Activated CD8-positive, alpha-beta T cell treated with anti-CD3 and anti-CD28 coated beads for 36 hours (primary cell): ENCODE results near the gene SFTA2. TPM values are rescaled to one million over a fixed set of nuclear protein-coding genes. Genes with fewer than 3 reads are reported as not detected.
A peak's percentile ranks its signal among the peaks of the same experiment; 100 is the strongest.

Source experiments
- ATAC-seq: fragments of 200-7000 bp; cut with Tn5 transposase; one replicate; pipeline ENCODE4 v1.10.0; 2021; ENCODE audit warnings: mild to moderate bottlenecking, moderate library complexity
- CTCF ChIA-PET: fragments of 350-600 bp; sonication (Branson Sonifier 250); formaldehyde crosslinking; loops from one replicate; lab custom pipeline; 2021; ENCODE audit warnings: antibody characterized with exemption; lab: Charles Lee
- POLR2A ChIA-PET: fragments of 350-600 bp; sonication (Branson Sonifier 250); formaldehyde crosslinking; loops from one replicate; lab custom pipeline; 2021; ENCODE audit warnings: antibody characterized with exemption; lab: Charles Lee
- DNase-seq: peaks from one replicate; pipeline ENCODE4 v3.0.0-alpha.2; 2020
- H3K27ac Mint-ChIP-seq: one replicate; pipeline ENCODE4 v1.8.0; 2021; ENCODE audit warnings: mild to moderate bottlenecking, mixed read lengths
- H3K27me3 Mint-ChIP-seq: one replicate; pipeline ENCODE4 v1.8.0; 2021; ENCODE audit warnings: mixed read lengths
- H3K36me3 Mint-ChIP-seq: one replicate; pipeline ENCODE4 v1.8.0; 2021; ENCODE audit warnings: low read depth, mixed read lengths
- H3K4me1 Mint-ChIP-seq: one replicate; pipeline ENCODE4 v1.8.0; 2021; ENCODE audit warnings: low read depth, mixed read lengths
- H3K4me3 Mint-ChIP-seq: one replicate; pipeline ENCODE4 v1.8.0; 2021; ENCODE audit warnings: mild to moderate bottlenecking, moderate library complexity, mixed read lengths
- H3K9me3 Mint-ChIP-seq: one replicate; pipeline ENCODE4 v1.8.0; 2021; ENCODE audit warnings: mixed read lengths
- intact Hi-C: fragments of 100-400 bp; cut with micrococcal nuclease; formaldehyde crosslinking; loops from one replicate; pipeline ENCODE4 v1.10.0; 2022
- total RNA-seq, 2 experiments: library from RNA; stranded (reverse); gene quantifications; one replicate each; pipeline ENCODE4 v1.2.3, GENCODE V29; 2021
- TF ChIP-seq, protein P1 (sequence below): fragments of 200-600 bp; IDR thresholded peaks from one replicate; pipeline ENCODE4 v1.8.0; 2022; ENCODE audit warnings: antibody characterized with exemption, mild to moderate bottlenecking

The SFTA2 gene
- total RNA-seq, 2 experiments from 2014 or later: not detected

- Mint-ChIP-seq H3K27ac (peak overlapping the region; percentile 23), H3K9me3 (no peaks in the 10 kb centered on the region), H3K4me3 (peak overlapping the region; percentile 65), H3K36me3 (no peaks in the 10 kb centered on the region), H3K27me3 (no peaks in the 10 kb centered on the region), H3K4me1 (peaks cover 27% of the 10 kb centered on the region)
- CTCF ChIA-PET: interaction anchor here (0.8 to 10.4 kb wide), 8 partner anchors 9 to 195 kb away, joined by 3 to 82 read pairs (median 4); partner anchors contain the start of gene IER3
- intact Hi-C loops: no loop called here
- ATAC-seq (peak; percentile 71), DNase-seq (peak; percentile 77)
- POLR2A ChIA-PET: interaction anchor here (0.6 to 2.5 kb wide), 13 partner anchors 11 to 206 kb away, joined by 3 to 8 read pairs (median 4); partner anchors contain the start of gene VARS2
- TF ChIP-seq, protein P1, sequence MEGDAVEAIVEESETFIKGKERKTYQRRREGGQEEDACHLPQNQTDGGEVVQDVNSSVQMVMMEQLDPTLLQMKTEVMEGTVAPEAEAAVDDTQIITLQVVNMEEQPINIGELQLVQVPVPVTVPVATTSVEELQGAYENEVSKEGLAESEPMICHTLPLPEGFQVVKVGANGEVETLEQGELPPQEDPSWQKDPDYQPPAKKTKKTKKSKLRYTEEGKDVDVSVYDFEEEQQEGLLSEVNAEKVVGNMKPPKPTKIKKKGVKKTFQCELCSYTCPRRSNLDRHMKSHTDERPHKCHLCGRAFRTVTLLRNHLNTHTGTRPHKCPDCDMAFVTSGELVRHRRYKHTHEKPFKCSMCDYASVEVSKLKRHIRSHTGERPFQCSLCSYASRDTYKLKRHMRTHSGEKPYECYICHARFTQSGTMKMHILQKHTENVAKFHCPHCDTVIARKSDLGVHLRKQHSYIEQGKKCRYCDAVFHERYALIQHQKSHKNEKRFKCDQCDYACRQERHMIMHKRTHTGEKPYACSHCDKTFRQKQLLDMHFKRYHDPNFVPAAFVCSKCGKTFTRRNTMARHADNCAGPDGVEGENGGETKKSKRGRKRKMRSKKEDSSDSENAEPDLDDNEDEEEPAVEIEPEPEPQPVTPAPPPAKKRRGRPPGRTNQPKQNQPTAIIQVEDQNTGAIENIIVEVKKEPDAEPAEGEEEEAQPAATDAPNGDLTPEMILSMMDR: no peak
Measured at GRCh38 chr6:30884521-30885480, 47.2 kb downstream of the SFTA2 start.

DNA sequence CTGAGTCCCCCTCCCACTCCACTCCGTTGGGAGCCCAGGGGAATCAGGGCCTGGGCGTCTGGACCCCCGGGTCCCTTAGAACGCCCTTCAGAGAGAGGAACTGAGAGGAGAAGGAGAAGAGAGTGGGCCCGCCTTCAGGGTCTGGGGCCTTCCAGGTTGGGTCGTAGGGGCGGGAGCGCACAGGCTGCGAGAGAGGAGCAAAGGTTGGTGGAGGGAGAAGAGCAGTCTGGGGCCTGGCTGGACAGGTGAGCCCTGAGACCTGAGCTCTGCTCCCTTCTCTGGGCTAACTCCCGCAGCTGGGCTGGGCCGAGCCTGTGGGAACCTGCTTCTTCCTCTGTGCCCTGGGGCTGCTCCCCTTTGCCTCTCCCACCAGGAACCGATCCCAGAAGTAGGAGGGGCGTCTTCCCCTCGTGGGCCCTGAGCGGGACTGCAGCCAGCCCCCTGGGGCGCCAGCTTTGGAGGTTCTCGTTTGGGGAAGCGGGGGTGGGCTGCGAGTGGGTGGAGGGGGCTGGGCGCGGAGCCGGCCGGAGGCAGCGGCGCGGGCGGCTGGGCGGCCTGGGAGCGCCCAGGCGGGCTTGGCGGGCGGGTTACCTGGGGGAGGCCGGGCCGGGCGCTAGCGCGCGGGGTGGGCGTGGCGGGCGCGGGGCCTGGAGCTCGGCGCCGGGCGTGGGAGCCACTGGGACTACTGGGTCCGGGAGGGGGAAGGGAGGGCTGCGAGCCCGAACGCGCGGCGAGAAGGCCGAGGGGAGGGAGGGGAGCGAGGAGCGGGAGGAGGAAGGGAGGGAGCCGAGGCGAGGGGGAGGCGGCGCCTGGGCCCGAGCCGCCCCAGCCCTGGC, 48.1 kb downstream of the SFTA2 start, which contains the start of gene DDR1:
TSS of gene DDR1 (plus strand) at position 835 of the 836 bp plus-strand sequence. CDS start 4,211 bp downstream, outside the sequence.
- Mint-ChIP-seq H3K9me3 (no peaks in the 10 kb centered on the region), H3K4me3 (peak within 1 kb of the TSS; percentile 65), H3K4me1 (peaks cover 27% of the 10 kb centered on the region), H3K27ac (peak within 1 kb of the TSS; percentile 50), H3K27me3 (no peaks in the 10 kb centered on the region), H3K36me3 (no peaks in the 10 kb centered on the region)
- DNase-seq (peak; percentile 48), ATAC-seq (peak; percentile 70)
- TF ChIP-seq, protein P1: no peak
- POLR2A ChIA-PET: interaction anchor here (0.6 to 2.5 kb wide), 15 partner anchors 12 to 205 kb away, joined by 3 to 8 read pairs (median 3); partner anchors contain the start of gene VARS2
- CTCF ChIA-PET: interaction anchor here (0.9 to 10.4 kb wide), 9 partner anchors 8 to 205 kb away, joined by 3 to 82 read pairs (median 4); partner anchors contain the start of gene IER3
- intact Hi-C loops: no loop called here

DNA sequence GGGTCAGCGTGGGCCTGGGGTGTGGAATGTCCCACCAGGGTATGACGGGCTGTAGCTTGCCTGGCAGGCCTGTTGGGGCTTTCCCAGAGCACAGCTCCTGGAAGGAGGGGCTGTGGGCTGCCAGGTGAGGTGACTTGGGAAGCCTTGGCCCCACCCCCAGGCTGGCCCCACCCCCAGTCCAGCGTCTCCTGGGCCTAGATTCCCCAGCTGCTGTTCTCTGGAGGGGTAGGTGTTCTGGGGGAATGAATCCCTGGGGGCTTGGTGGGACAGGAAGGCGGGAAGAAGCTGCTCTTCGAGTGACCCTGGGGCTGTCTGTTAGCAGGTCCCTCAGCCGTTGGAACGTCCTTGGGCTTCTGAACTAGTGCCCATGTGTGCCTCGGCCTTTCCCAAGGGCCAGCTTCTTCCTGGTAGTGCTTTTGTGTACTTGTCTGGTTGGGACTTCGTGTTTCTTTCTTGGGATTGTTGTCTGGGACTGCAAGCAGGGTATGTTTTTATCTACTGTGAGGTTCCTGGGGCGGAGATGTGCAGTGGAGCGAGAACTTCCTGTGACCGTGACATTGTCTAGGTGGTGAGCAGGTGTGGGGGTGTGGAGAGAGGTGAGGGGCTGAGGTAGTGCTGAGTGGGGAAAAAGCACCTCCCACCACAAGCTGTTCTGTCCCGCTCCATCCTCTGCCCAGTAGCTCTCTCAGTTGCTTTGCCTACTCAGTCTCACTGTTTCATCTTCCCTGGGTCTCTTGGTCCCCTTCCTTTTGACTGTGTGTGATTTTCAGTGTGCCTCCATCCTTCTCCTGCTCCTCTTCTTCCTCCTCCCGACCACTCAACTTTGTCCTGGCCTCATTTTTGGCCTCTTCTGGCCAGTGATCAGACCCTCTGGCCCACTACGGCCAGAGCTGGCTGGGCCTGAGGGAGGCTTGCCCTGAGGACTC, 48.9 kb downstream of the SFTA2 start:
- no peaks in the 10 kb centered on the region for H3K36me3 Mint-ChIP-seq
- ATAC-seq (no peak), DNase-seq (peak; percentile 25)
- TF ChIP-seq, protein P1: no peak
- no peaks in the 10 kb centered on the region for H3K9me3 Mint-ChIP-seq
- peak overlapping the region; percentile 50 for H3K27ac Mint-ChIP-seq
- intact Hi-C loops: no loop called here
- H3K27me3 Mint-ChIP-seq: no peaks in the 10 kb centered on the region
- peaks cover 34% of the 10 kb centered on the region for H3K4me1 Mint-ChIP-seq
- H3K4me3 Mint-ChIP-seq: peak overlapping the region; percentile 51
- ChIA-PET CTCF (interaction anchor here (0.7 to 10.4 kb wide), 13 partner anchors 9 to 210 kb away, joined by 3 to 82 read pairs (median 3); partner anchors contain the start of genes DHX16, IER3 and VARS2), POLR2A (interaction anchor here (0.5 to 2.5 kb wide), 11 partner anchors 10 to 191 kb away, joined by 3 to 8 read pairs (median 3); no protein-coding TSS in a partner anchor)

- TF ChIP-seq, protein P1: no peak
- no peak overlapping the region for H3K4me3 Mint-ChIP-seq
- DNase-seq: no peak
- no peak for ATAC-seq
- H3K4me1 Mint-ChIP-seq: peaks cover 41% of the 10 kb centered on the region
- no peak overlapping the region for H3K27ac Mint-ChIP-seq
- intact Hi-C loops: no loop called here
- ChIA-PET POLR2A (interaction anchor here (0.5 to 1.5 kb wide), 9 partner anchors 9 to 151 kb away, joined by 3 to 7 read pairs (median 3); no protein-coding TSS in a partner anchor), CTCF (interaction anchor here (0.7 to 10.4 kb wide), 9 partner anchors 25 to 209 kb away, joined by 3 to 82 read pairs (median 5); partner anchors contain the start of genes DHX16 and VARS2)
- no peaks in the 10 kb centered on the region for H3K9me3 Mint-ChIP-seq
- H3K27me3 Mint-ChIP-seq: no peaks in the 10 kb centered on the region
- no peaks in the 10 kb centered on the region for H3K36me3 Mint-ChIP-seq
Measured at GRCh38 chr6:30882204-30882758, 49.7 kb downstream of the SFTA2 start.
